Liver (tissue), 9 donors: Measurements from ENCODE around the gene SP3. TPM values are rescaled to one million over a fixed set of nuclear protein-coding genes. Genes with fewer than 3 reads are reported as not detected.

Experiments used
- DNase-seq: peaks from one replicate; pipeline ENCODE4 v3.0.0-alpha.2; 2017; ENCODE audit warnings: low spot score
- H3K27ac ChIP-seq, 2 donors: one replicate each; pipeline ENCODE4 v1.7.0; 2013; ENCODE audit warnings: inconsistent platforms in 2 of 2, low read length in 2 of 2, control low read depth in 1 of 2, low read depth in 1 of 2, mild to moderate bottlenecking in 1 of 2
- H3K27me3 ChIP-seq, 4 donors: one replicate each; pipeline versions ENCODE4 v1.6.1 to v1.7.0; 2013; ENCODE audit warnings: low read length in 3 of 4, inconsistent platforms in 1 of 4, mild to moderate bottlenecking in 1 of 4, moderate library complexity in 1 of 4; ENCODE audit not compliant: control insufficient read depth in 4 of 4, insufficient read depth in 4 of 4
- H3K36me3 ChIP-seq, 4 donors: one replicate each; pipeline versions ENCODE4 v1.6.1 to v1.7.0; 2013; ENCODE audit warnings: low read length in 3 of 4, mild to moderate bottlenecking in 3 of 4, low read depth in 1 of 4, moderate library complexity in 1 of 4; ENCODE audit not compliant: control insufficient read depth in 4 of 4, insufficient read depth in 3 of 4
- H3K4me1 ChIP-seq, 4 donors: one replicate each; pipeline versions ENCODE4 v1.6.1 to v1.7.0; 2013; ENCODE audit warnings: low read length in 3 of 4, mild to moderate bottlenecking in 3 of 4, moderate library complexity in 1 of 4; ENCODE audit not compliant: control insufficient read depth in 4 of 4, insufficient read depth in 4 of 4
- H3K4me3 ChIP-seq, 3 donors: one replicate each; pipeline versions ENCODE4 v1.6.1 to v1.7.0; 2013; ENCODE audit warnings: low read length in 3 of 3, control low read depth in 1 of 3, low read depth in 1 of 3, mild to moderate bottlenecking in 1 of 3
- H3K9ac ChIP-seq, 2 donors: one replicate each; pipeline ENCODE4 v1.7.0; 2013; ENCODE audit warnings: low read length in 2 of 2, mild to moderate bottlenecking in 2 of 2, moderate library complexity in 2 of 2, control low read depth in 1 of 2, low read depth in 1 of 2
- H3K9me3 ChIP-seq, 4 donors: one replicate each; pipeline versions ENCODE4 v1.6.1 to v1.7.0; 2013; ENCODE audit warnings: low read length in 3 of 4; ENCODE audit not compliant: control insufficient read depth in 4 of 4
- EGR1 ChIP-seq, 2 donors: IDR thresholded peaks; 2 replicates each; pipeline ENCODE4 v1.6.1; 2016 to 2018; ENCODE audit warnings: antibody characterized with exemption in 2 of 2, low read depth in 2 of 2
- FOXA1 ChIP-seq: IDR thresholded peaks from 2 replicates; pipeline ENCODE4 v1.6.1; 2016; ENCODE audit warnings: antibody characterized with exemption
- FOXA2 ChIP-seq: IDR thresholded peaks from 2 replicates; pipeline ENCODE4 v1.6.1; 2016; ENCODE audit warnings: antibody characterized with exemption
- HNF4A ChIP-seq, 2 donors: conservative IDR thresholded peaks; 2 replicates each; pipeline ENCODE4 v1.6.1; 2016; ENCODE audit warnings: antibody characterized with exemption in 2 of 2, mild to moderate bottlenecking in 2 of 2
- JUND ChIP-seq, 2 donors: IDR thresholded peaks; 2 replicates each; pipeline ENCODE4 v1.6.1; 2016; ENCODE audit warnings: antibody characterized with exemption in 2 of 2
- NR2F2 ChIP-seq: IDR thresholded peaks from 2 replicates; pipeline ENCODE4 v1.6.1; 2016; ENCODE audit warnings: antibody characterized with exemption
- REST ChIP-seq: IDR thresholded peaks from 2 replicates; pipeline ENCODE4 v1.6.1; 2016; ENCODE audit warnings: antibody characterized with exemption, mild to moderate bottlenecking
- SP1 ChIP-seq: IDR thresholded peaks from 2 replicates; pipeline ENCODE4 v1.6.1; 2018; ENCODE audit warnings: antibody characterized with exemption, mild to moderate bottlenecking
- YY1 ChIP-seq: IDR thresholded peaks from 2 replicates; pipeline ENCODE4 v1.6.1; 2016; ENCODE audit warnings: antibody characterized with exemption, mild to moderate bottlenecking
- WGBS: extraction: QIAGEN DNeasy Blood & Tissue Kit; methylation state at CpG from one replicate; pipeline ENCODE4 v1.1.7; 2013; 5-methylcytosine and 5-hydroxymethylcytosine counted together
- polyA plus RNA-seq, 2 donors: library from polyadenylated mRNA; stranded (reverse) in 1 of 2; unstranded in 1 of 2; fragments of 200-250 nt in 1 of 2; fragments of >200 nt in 1 of 2; fragmentation: Nextera tagmentation in 1 of 2; extraction: Ambion mirVana in 1 of 2; gene quantifications; one replicate each; pipeline versions ENCODE4 v1.2.1 to v1.2.3, GENCODE V29; 2013 to 2015
- total RNA-seq, 2 donors: library from RNA; depleted of rRNA; stranded (reverse); fragments of >200 nt; gene quantifications; one replicate each; pipeline ENCODE4 v1.2.3, GENCODE V29; 2014
- TF ChIP-seq, protein P1 (sequence below): fragments of 150-350 bp; IDR thresholded peaks from 2 replicates; pipeline ENCODE4 v1.5.1; 2017; ENCODE audit warnings: improper control_type of control experiment, low read depth, low read length; ENCODE audit not compliant: missing input control
- TF ChIP-seq, protein P2 (sequence below): IDR thresholded peaks from 2 replicates; pipeline ENCODE4 v1.6.1; 2016; ENCODE audit warnings: antibody characterized with exemption
- TF ChIP-seq, protein P3 (sequence below): IDR thresholded peaks from 2 replicates; pipeline ENCODE4 v1.6.1; 2016; ENCODE audit warnings: antibody characterized with exemption
- donor health status: healthy.
- donor health status: healthy.
- donor health status: healthy.
- donor health status: healthy.
- donor health status: healthy.

SP3 gene
- total and polyA plus RNA-seq, 4 donors = 10.0 to 83.7 (median 33.2) TPM

GRCh38 chr2:173876833-173877413, 88.2 kb downstream of the SP3 start:
- Histone ChIP-seq H3K27ac (no peak overlapping the region), H3K9me3 (no peaks in the 10 kb centered on the region), H3K27me3 (no peaks in the 10 kb centered on the region), H3K4me1 (peaks cover 0 to 4% (median 0%) of the 10 kb centered on the region in 4 donors), H3K9ac (no peak overlapping the region), H3K36me3 (no peaks in the 10 kb centered on the region), H3K4me3 (no peak overlapping the region)
- WGBS = 90% methylated on average over 9 of the region's 9 CpGs
- no peak for TF ChIP-seq YY1
- TF ChIP-seq, protein P1, sequence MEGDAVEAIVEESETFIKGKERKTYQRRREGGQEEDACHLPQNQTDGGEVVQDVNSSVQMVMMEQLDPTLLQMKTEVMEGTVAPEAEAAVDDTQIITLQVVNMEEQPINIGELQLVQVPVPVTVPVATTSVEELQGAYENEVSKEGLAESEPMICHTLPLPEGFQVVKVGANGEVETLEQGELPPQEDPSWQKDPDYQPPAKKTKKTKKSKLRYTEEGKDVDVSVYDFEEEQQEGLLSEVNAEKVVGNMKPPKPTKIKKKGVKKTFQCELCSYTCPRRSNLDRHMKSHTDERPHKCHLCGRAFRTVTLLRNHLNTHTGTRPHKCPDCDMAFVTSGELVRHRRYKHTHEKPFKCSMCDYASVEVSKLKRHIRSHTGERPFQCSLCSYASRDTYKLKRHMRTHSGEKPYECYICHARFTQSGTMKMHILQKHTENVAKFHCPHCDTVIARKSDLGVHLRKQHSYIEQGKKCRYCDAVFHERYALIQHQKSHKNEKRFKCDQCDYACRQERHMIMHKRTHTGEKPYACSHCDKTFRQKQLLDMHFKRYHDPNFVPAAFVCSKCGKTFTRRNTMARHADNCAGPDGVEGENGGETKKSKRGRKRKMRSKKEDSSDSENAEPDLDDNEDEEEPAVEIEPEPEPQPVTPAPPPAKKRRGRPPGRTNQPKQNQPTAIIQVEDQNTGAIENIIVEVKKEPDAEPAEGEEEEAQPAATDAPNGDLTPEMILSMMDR = no peak
- no peak for TF ChIP-seq EGR1 (IDR thresholded peaks at IDR 0.05; ENCODE audit: low read depth in 2 of 2)
- TF ChIP-seq SP1 = no peak
- TF ChIP-seq REST = no peak
- TF ChIP-seq, protein P2, sequence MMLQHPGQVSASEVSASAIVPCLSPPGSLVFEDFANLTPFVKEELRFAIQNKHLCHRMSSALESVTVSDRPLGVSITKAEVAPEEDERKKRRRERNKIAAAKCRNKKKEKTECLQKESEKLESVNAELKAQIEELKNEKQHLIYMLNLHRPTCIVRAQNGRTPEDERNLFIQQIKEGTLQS = no peak
- no peak for TF ChIP-seq FOXA1
- no peak for DNase-seq

DNA sequence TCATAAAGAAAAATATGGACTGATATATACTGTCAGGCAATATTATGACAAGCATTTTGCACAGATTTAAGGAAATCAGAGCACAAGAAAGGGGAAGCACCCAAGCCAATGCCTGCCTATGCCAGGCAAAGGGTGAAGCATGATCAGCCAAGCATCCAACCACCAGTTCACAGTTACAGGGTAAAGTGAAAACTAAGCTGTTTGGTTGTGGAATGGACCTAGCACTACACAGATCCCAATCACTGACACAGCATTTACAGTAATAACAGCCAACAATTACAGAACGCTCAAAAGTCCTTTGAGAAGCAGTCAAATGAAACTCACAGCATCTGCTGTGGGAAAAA, 90.3 kb downstream of the SP3 start:
- H3K9ac ChIP-seq = no peak overlapping the region
- no peaks in the 10 kb centered on the region for H3K27me3 ChIP-seq
- H3K36me3 ChIP-seq = no peaks in the 10 kb centered on the region
- H3K27ac ChIP-seq = no peak overlapping the region
- WGBS = 93% methylated on average over 1 of the region's 1 CpG
- TF ChIP-seq JUND (IDR thresholded peaks at IDR 0.05) (no peak), FOXA2 (no peak), EGR1 (IDR thresholded peaks at IDR 0.05; ENCODE audit: low read depth in 2 of 2) (no peak), HNF4A (conservative IDR thresholded peaks at IDR 0.05) (no peak), NR2F2 (no peak)
- TF ChIP-seq, protein P3, sequence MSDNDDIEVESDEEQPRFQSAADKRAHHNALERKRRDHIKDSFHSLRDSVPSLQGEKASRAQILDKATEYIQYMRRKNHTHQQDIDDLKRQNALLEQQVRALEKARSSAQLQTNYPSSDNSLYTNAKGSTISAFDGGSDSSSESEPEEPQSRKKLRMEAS = no peak
- H3K4me3 ChIP-seq = no peak overlapping the region
- H3K4me1 ChIP-seq = no peaks in the 10 kb centered on the region
- no peaks in the 10 kb centered on the region for H3K9me3 ChIP-seq
- DNase-seq = no peak
